Measurements from ENCODE around the gene KRTAP20-4. TPM values are rescaled to one million over a fixed set of nuclear protein-coding genes. Genes with fewer than 3 reads are reported as not detected.

Gene KRTAP20-4
- polyA plus RNA-seq, 1 donor from 2014 or later, result not detected

- H3K9ac ChIP-seq (ENCODE audit: low read length), result no peak overlapping the region
- H3K9me3 ChIP-seq (ENCODE audit: low read length), result no peaks in the 10 kb centered on the region
- H3K27ac ChIP-seq (ENCODE audit: low read length), result no peak overlapping the region
- H3K27me3 ChIP-seq (ENCODE audit: insufficient read depth, low read depth, low read length), result no peaks in the 10 kb centered on the region
- H2AFZ ChIP-seq (ENCODE audit: low read depth, low read length), result no peak overlapping the region
- H3F3A ChIP-seq (ENCODE audit: insufficient read depth, low read length, poor library complexity, severe bottlenecking), result no peaks in the 10 kb centered on the region
- no peaks in the 10 kb centered on the region for H3K79me2 ChIP-seq (replicated peaks; ENCODE audit: insufficient read depth, low read length)
- H3K36me3 ChIP-seq (ENCODE audit: insufficient read depth, low read length), result no peaks in the 10 kb centered on the region
- H3K4me3 ChIP-seq (ENCODE audit: low read length), result no peak overlapping the region
- H4K20me1 ChIP-seq (ENCODE audit: insufficient read depth), result no peaks in the 10 kb centered on the region
- H3K9me2 ChIP-seq (ENCODE audit: insufficient read depth, low read length), result no peaks in the 10 kb centered on the region
- no peak overlapping the region for H3K4me2 ChIP-seq (ENCODE audit: low read length)
- TF ChIP-seq SMC3 (conservative IDR thresholded peaks at IDR 0.05; ENCODE audit: poor library complexity) (no peak), REST (IDR thresholded peaks at IDR 0.05; ENCODE audit: borderline replicate concordance) (no peak), TAF1 (IDR thresholded peaks at IDR 0.05; ENCODE audit: low read depth) (no peak), RAD21 (conservative IDR thresholded peaks at IDR 0.05) (no peak), EP300 (conservative IDR thresholded peaks at IDR 0.05; ENCODE audit: poor library complexity, severe bottlenecking) (no peak), EZH2 (IDR thresholded peaks at IDR 0.05; ENCODE audit: borderline replicate concordance, insufficient read depth, low read length, poor library complexity, severe bottlenecking) (no peak), POLR2AphosphoS5 (IDR thresholded peaks at IDR 0.05) (no peak), MXI1 (conservative IDR thresholded peaks at IDR 0.05; ENCODE audit: poor library complexity, severe bottlenecking) (no peak)
- TF ChIP-seq, protein P1, sequence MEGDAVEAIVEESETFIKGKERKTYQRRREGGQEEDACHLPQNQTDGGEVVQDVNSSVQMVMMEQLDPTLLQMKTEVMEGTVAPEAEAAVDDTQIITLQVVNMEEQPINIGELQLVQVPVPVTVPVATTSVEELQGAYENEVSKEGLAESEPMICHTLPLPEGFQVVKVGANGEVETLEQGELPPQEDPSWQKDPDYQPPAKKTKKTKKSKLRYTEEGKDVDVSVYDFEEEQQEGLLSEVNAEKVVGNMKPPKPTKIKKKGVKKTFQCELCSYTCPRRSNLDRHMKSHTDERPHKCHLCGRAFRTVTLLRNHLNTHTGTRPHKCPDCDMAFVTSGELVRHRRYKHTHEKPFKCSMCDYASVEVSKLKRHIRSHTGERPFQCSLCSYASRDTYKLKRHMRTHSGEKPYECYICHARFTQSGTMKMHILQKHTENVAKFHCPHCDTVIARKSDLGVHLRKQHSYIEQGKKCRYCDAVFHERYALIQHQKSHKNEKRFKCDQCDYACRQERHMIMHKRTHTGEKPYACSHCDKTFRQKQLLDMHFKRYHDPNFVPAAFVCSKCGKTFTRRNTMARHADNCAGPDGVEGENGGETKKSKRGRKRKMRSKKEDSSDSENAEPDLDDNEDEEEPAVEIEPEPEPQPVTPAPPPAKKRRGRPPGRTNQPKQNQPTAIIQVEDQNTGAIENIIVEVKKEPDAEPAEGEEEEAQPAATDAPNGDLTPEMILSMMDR (IDR thresholded peaks at IDR 0.05; ENCODE audit: poor library complexity, severe bottlenecking), result no peak
These were observed 41.1 kb upstream of the KRTAP20-4 start for GRCh38 chr21:30579346-30579745.

GRCh38 chr21:30580132-30580531 is 40.3 kb upstream of the KRTAP20-4 start:
- H3K27ac ChIP-seq (ENCODE audit: low read length), result no peak overlapping the region
- no peaks in the 10 kb centered on the region for H3K9me3 ChIP-seq (ENCODE audit: low read length)
- no peaks in the 10 kb centered on the region for H4K20me1 ChIP-seq (ENCODE audit: insufficient read depth)
- no peaks in the 10 kb centered on the region for H3K9me2 ChIP-seq (ENCODE audit: insufficient read depth, low read length)
- no peaks in the 10 kb centered on the region for H3K79me2 ChIP-seq (replicated peaks; ENCODE audit: insufficient read depth, low read length)
- no peaks in the 10 kb centered on the region for H3K36me3 ChIP-seq (ENCODE audit: insufficient read depth, low read length)
- no peaks in the 10 kb centered on the region for H3K27me3 ChIP-seq (ENCODE audit: insufficient read depth, low read depth, low read length)
- TF ChIP-seq RAD21 (conservative IDR thresholded peaks at IDR 0.05) (no peak), EP300 (conservative IDR thresholded peaks at IDR 0.05; ENCODE audit: poor library complexity, severe bottlenecking) (no peak), SMC3 (conservative IDR thresholded peaks at IDR 0.05; ENCODE audit: poor library complexity) (no peak), TAF1 (IDR thresholded peaks at IDR 0.05; ENCODE audit: low read depth) (no peak)
- TF ChIP-seq, protein P1 (IDR thresholded peaks at IDR 0.05; ENCODE audit: poor library complexity, severe bottlenecking), result no peak
- H3K4me2 ChIP-seq (ENCODE audit: low read length), result no peak overlapping the region
- H2AFZ ChIP-seq (ENCODE audit: low read depth, low read length), result no peak overlapping the region
- H3F3A ChIP-seq (ENCODE audit: insufficient read depth, low read length, poor library complexity, severe bottlenecking), result no peaks in the 10 kb centered on the region
- no peak overlapping the region for H3K9ac ChIP-seq (ENCODE audit: low read length)
- H3K4me3 ChIP-seq (ENCODE audit: low read length), result no peak overlapping the region
